Measurements from ENCODE around the gene MSI1.

The MSI1 gene

GRCh38 chr12:120363274-120363855 is 5.6 kb downstream of the MSI1 start:
- H3K36me3 ChIP-seq = no peaks in the 10 kb centered on the region
- H3K27me3 ChIP-seq = peaks cover 35 to 65% (median 50%) of the 10 kb centered on the region in 11 experiments
- no peak overlapping the region for H3K27ac ChIP-seq
- TF ChIP-seq Cebpa-rat (IDR thresholded peaks at IDR 0.05) = no peak
- no peak overlapping the region for H3K9ac ChIP-seq
- peaks cover 0 to 26% (median 0%) of the 10 kb centered on the region in 11 experiments; a peak in 8 of 22 replicates for H4K20me1 ChIP-seq
- H3K4me1 ChIP-seq = peaks cover under 1 to 24% (median 20%) of the 10 kb centered on the region in 10 experiments; a peak in 18 of 20 replicates
- no peak overlapping the region for H3K4me3 ChIP-seq
- H3K9me3 ChIP-seq (replicated peaks in 1 of 11) = no peaks in the 10 kb centered on the region
- H3K4me2 ChIP-seq = peak overlapping the region in 4 of 11 experiments; percentile 89 to 97 (median 91); a peak in 4 of 22 replicates

- peaks cover 0 to 24% (median 0%) of the 10 kb centered on the region in 11 experiments; a peak in 7 of 22 replicates for H4K20me1 ChIP-seq
- H3K27ac ChIP-seq = peak overlapping the region in 1 of 11 experiments; percentile 73; a peak in 1 of 22 replicates
- H3K9ac ChIP-seq = peak overlapping the region in 4 of 11 experiments; percentile 76 to 82 (median 78); a peak in 5 of 22 replicates
- no peaks in the 10 kb centered on the region for H3K9me3 ChIP-seq (replicated peaks in 1 of 11)
- no peak for TF ChIP-seq Cebpa-rat (IDR thresholded peaks at IDR 0.05)
- H3K27me3 ChIP-seq = peaks cover 29 to 58% (median 44%) of the 10 kb centered on the region in 11 experiments
- H3K36me3 ChIP-seq = no peaks in the 10 kb centered on the region
- H3K4me2 ChIP-seq = peak overlapping the region in 9 of 11 experiments; percentile 80 to 97 (median 92); a peak in 17 of 22 replicates
- H3K4me3 ChIP-seq = no peak overlapping the region
- H3K4me1 ChIP-seq = peaks cover 0 to 24% (median 20%) of the 10 kb centered on the region in 10 experiments; a peak in 18 of 20 replicates
These were observed 6.3 kb downstream of the MSI1 start for GRCh38 chr12:120362516-120363273.

GRCh38 chr12:120361506-120362208 is 7.3 kb downstream of the MSI1 start:
- Histone ChIP-seq H3K4me3 (peak overlapping the region; percentile 32 to 69 (median 54); a peak in 19 of 20 replicates), H3K27ac (peak overlapping the region in 8 of 11 experiments; percentile 35 to 74 (median 58); a peak in 14 of 22 replicates), H3K27me3 (peaks cover 18 to 48% (median 33%) of the 10 kb centered on the region in 11 experiments), H3K4me2 (peak overlapping the region; percentile 69 to 97 (median 91)), H4K20me1 (peaks cover 0 to 13% (median 0%) of the 10 kb centered on the region in 11 experiments; a peak in 2 of 22 replicates), H3K9me3 (replicated peaks in 1 of 11) (no peaks in the 10 kb centered on the region), H3K36me3 (no peaks in the 10 kb centered on the region), H3K4me1 (peaks cover 0 to 24% (median 21%) of the 10 kb centered on the region in 10 experiments; a peak in 18 of 20 replicates), H3K9ac (peak overlapping the region; percentile 60 to 82 (median 76))
- no peak for TF ChIP-seq Cebpa-rat (IDR thresholded peaks at IDR 0.05)

GRCh38 chr12:120359128-120359527 is 9.8 kb downstream of the MSI1 start:
- Histone ChIP-seq H4K20me1 (peaks cover 0 to 7% (median 0%) of the 10 kb centered on the region in 11 experiments; a peak in 1 of 22 replicates), H3K4me1 (peaks cover 0 to 24% (median 21%) of the 10 kb centered on the region in 10 experiments; a peak in 18 of 20 replicates), H3K4me2 (no peak overlapping the region), H3K9me3 (replicated peaks in 1 of 11) (no peaks in the 10 kb centered on the region), H3K9ac (no peak overlapping the region), H3K36me3 (no peaks in the 10 kb centered on the region), H3K27ac (no peak overlapping the region), H3K4me3 (no peak overlapping the region), H3K27me3 (peaks cover 0 to 23% (median 8%) of the 10 kb centered on the region in 11 experiments; a peak in 15 of 22 replicates)
- TF ChIP-seq Cebpa-rat (IDR thresholded peaks at IDR 0.05) = no peak

- no peaks in the 10 kb centered on the region for H3K36me3 ChIP-seq
- H3K4me2 ChIP-seq = no peak overlapping the region
- H3K4me1 ChIP-seq = peaks cover 0 to 24% (median 21%) of the 10 kb centered on the region in 10 experiments; a peak in 18 of 20 replicates
- H4K20me1 ChIP-seq = peaks cover 0 to 7% (median 0%) of the 10 kb centered on the region in 11 experiments; a peak in 1 of 22 replicates
- no peaks in the 10 kb centered on the region for H3K9me3 ChIP-seq (replicated peaks in 1 of 11)
- TF ChIP-seq Cebpa-rat (IDR thresholded peaks at IDR 0.05) = no peak
- H3K9ac ChIP-seq = no peak overlapping the region
- peaks cover 0 to 22% (median 2%) of the 10 kb centered on the region in 11 experiments; a peak in 8 of 22 replicates for H3K27me3 ChIP-seq
- H3K4me3 ChIP-seq = no peak overlapping the region
- H3K27ac ChIP-seq = no peak overlapping the region
These were observed 10.4 kb downstream of the MSI1 start for GRCh38 chr12:120358412-120359100.

GRCh38 chr12:120357104-120357503 is 11.9 kb downstream of the MSI1 start:
- Histone ChIP-seq H3K9ac (no peak overlapping the region), H3K27me3 (peaks cover 0 to 12% (median 0%) of the 10 kb centered on the region in 11 experiments; a peak in 6 of 22 replicates), H3K4me1 (peaks cover 0 to 21% (median 11%) of the 10 kb centered on the region in 10 experiments; a peak in 18 of 20 replicates), H3K36me3 (no peaks in the 10 kb centered on the region), H3K4me3 (no peak overlapping the region), H4K20me1 (peaks cover 0 to 7% (median 0%) of the 10 kb centered on the region in 11 experiments; a peak in 1 of 22 replicates), H3K4me2 (no peak overlapping the region), H3K27ac (no peak overlapping the region), H3K9me3 (replicated peaks in 1 of 11) (no peaks in the 10 kb centered on the region)
- no peak for TF ChIP-seq Cebpa-rat (IDR thresholded peaks at IDR 0.05)

GRCh38 chr12:120356567-120357030 is 12.4 kb downstream of the MSI1 start:
- no peak for TF ChIP-seq Cebpa-rat (IDR thresholded peaks at IDR 0.05)
- H3K27ac ChIP-seq = no peak overlapping the region
- 0 out of 22 replicates have a peak overlapping the region, but pooled peaks of 1 of the 11 experiments have one; percentile 6 for H3K4me2 ChIP-seq
- H3K27me3 ChIP-seq = peaks cover 0 to 7% (median 0%) of the 10 kb centered on the region in 11 experiments; a peak in 6 of 22 replicates
- peaks cover 0 to 18% (median 6%) of the 10 kb centered on the region in 10 experiments; a peak in 18 of 20 replicates for H3K4me1 ChIP-seq
- no peaks in the 10 kb centered on the region for H3K9me3 ChIP-seq (replicated peaks in 1 of 11)
- peaks cover 0 to 7% (median 0%) of the 10 kb centered on the region in 11 experiments; a peak in 1 of 22 replicates for H4K20me1 ChIP-seq
- no peak overlapping the region for H3K4me3 ChIP-seq
- no peaks in the 10 kb centered on the region for H3K36me3 ChIP-seq
- H3K9ac ChIP-seq = no peak overlapping the region
